ENCODE measurements around the gene ZNF200. TPM values are rescaled to one million over a fixed set of nuclear protein-coding genes. Genes with fewer than 3 reads are reported as not detected.

ZNF200 gene, protein sequence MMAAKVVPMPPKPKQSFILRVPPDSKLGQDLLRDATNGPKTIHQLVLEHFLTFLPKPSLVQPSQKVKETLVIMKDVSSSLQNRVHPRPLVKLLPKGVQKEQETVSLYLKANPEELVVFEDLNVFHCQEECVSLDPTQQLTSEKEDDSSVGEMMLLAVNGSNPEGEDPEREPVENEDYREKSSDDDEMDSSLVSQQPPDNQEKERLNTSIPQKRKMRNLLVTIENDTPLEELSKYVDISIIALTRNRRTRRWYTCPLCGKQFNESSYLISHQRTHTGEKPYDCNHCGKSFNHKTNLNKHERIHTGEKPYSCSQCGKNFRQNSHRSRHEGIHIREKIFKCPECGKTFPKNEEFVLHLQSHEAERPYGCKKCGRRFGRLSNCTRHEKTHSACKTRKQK
- total RNA-seq: 1 to 10 TPM; 4.9 to 7.9 (median 6.1) TPM
- polyA plus RNA-seq: 2.9 TPM
- long read RNA-seq, donor 1, full-length matches to known transcripts: 13 of 15 reads
- long read RNA-seq, donor 1, partial matches to known transcripts: 0 of 15 reads
- long read RNA-seq, donor 1, other reads (novel, unspliced or antisense): 2 of 15 reads
- long read RNA-seq, donor 2, partial matches to known transcripts: 1 of 1 reads
- long read RNA-seq, donor 2, other reads (novel, unspliced or antisense): 0 of 1 reads
- long read RNA-seq, donor 3, transcript ZNF200-205 (5 exons, 3,348 nt): minor isoform, 5 of 18 reads
- long read RNA-seq, donor 3, transcript ZNF200-204 (5 exons, 3,306 nt): major isoform, 6 of 18 reads
- long read RNA-seq, donor 3, partial matches to known transcripts: 1 of 18 reads
- long read RNA-seq, donor 3, other reads (novel, unspliced or antisense): 1 of 18 reads
- long read RNA-seq, donor 4, full-length matches to known transcripts: 1 of 1 reads
- long read RNA-seq, donor 4, partial matches to known transcripts: 0 of 1 reads
- long read RNA-seq, donor 4, other reads (novel, unspliced or antisense): 0 of 1 reads

DNA sequence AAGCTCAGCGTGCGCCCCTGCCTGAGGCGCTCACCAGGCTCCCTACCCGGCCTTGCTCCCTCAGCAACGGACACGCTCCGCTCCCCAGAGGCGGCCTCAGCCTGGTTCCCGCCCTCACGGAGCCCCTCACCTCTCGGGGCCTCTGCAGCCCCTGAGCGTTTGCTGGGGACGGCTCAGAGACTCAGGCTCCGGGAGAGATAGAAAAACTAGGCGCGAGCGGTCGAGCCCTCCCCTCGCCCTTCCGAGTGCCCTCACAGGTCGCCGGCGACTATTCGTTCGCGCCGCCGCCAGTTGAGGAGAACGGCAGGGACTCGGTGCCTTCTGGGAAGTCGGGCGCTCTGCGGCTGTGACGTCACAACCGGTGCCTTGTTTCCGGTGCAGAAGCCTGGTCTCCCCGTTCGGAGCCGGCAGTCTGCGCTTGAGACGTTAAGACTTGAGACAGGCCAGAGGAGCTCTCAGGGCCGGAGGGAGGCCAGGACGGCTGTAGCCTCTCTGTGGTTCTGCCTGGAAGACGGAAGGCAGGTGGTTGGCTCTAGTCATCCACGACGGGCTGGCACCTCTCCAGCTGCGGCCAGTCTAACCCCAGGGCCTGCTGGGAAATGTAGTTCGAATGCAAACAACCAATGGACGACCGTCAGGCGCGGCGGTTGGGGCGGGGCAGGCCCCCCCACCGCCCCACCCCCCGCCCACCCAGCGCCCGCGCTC, at the start of gene ZNF200:
Gene ZNF200, minus strand, starts transcription at position 302 of the 705 bp plus-strand sequence. CDS start 1,403 bp downstream, outside the sequence.
- peak within 1 kb of the TSS; percentile 80 for H3K4me3 ChIP-seq (ENCODE audit: low read length)
- DNase-seq (peak; percentile 98 to 99 (median 98)), ATAC-seq (peak; percentile 99)
- WGBS: under 1% methylated on average over 54 of the region's 59 CpGs
- no peaks in the 10 kb centered on the region for H3K27me3 ChIP-seq (ENCODE audit: control insufficient read depth, insufficient read depth)
- peak within 1 kb of the TSS; percentile 100 for H3K27ac ChIP-seq (ENCODE audit: low read length)
- no peaks in the 10 kb centered on the region for H3K9me3 ChIP-seq (ENCODE audit: control insufficient read depth, low read length)
- intact Hi-C loops (cut with DNase I): no loop called here
- H3K4me1 ChIP-seq (ENCODE audit: control insufficient read depth, insufficient read depth, low read length): peaks cover 9% of the 10 kb centered on the region

- no peaks in the 10 kb centered on the region for H3K4me1 ChIP-seq (ENCODE audit: control insufficient read depth, insufficient read depth, low read length)
- peak overlapping the region; percentile 79 for H3K27ac ChIP-seq (ENCODE audit: low read length)
- intact Hi-C loops (cut with DNase I): loop anchor here in 1 of 4 donors (2.0 kb wide), 1 partner anchor 21 kb away; the partner anchor contains the start of genes TIGD7 and ZNF75A
- peaks cover 4% of the 10 kb centered on the region for H3K9me3 ChIP-seq (ENCODE audit: control insufficient read depth, low read length)
- WGBS: 6% methylated on average over 56 of the region's 56 CpGs
- peak; percentile 20 to 73 (median 40) for DNase-seq
- ATAC-seq: no peak
- peak overlapping the region; percentile 92 for H3K4me3 ChIP-seq (ENCODE audit: low read length)
- H3K27me3 ChIP-seq (ENCODE audit: control insufficient read depth, insufficient read depth): no peaks in the 10 kb centered on the region
These were observed 48.8 kb upstream of the ZNF200 start for GRCh38 chr16:3283543-3284447.

- H3K4me3 ChIP-seq (ENCODE audit: low read length): peak within 1 kb of the TSS; percentile 92
- no peaks in the 10 kb centered on the region for H3K27me3 ChIP-seq (ENCODE audit: control insufficient read depth, insufficient read depth)
- no peaks in the 10 kb centered on the region for H3K4me1 ChIP-seq (ENCODE audit: control insufficient read depth, insufficient read depth, low read length)
- peak within 1 kb of the TSS; percentile 100 for H3K27ac ChIP-seq (ENCODE audit: low read length)
- peaks cover 2% of the 10 kb centered on the region for H3K9me3 ChIP-seq (ENCODE audit: control insufficient read depth, low read length)
- ATAC-seq (peak; percentile 97 to 98), DNase-seq (peak; percentile 96 to 98 (median 98))
- intact Hi-C loops (cut with DNase I): loop anchor here in 1 of 4 donors (2.0 kb wide), 1 partner anchor 22 kb away; the partner anchor contains the start of genes TIGD7 and ZNF75A
- WGBS: under 1% methylated on average over 72 of the region's 72 CpGs
These were observed 48.0 kb upstream of the ZNF200 start, which contains the start of gene ZNF263 for GRCh38 chr16:3282730-3283542. ZNF263 (plus strand) TSS chr16:3283491; CDS start chr16:3283819, 328 bp downstream.

GRCh38 chr16:3282103-3282729, 47.3 kb upstream of the ZNF200 start:
- peaks cover 2% of the 10 kb centered on the region for H3K9me3 ChIP-seq (ENCODE audit: control insufficient read depth, low read length)
- intact Hi-C loops (cut with DNase I): loop anchor here in 1 of 4 donors (2.0 kb wide), 1 partner anchor 23 kb away; the partner anchor contains the start of genes TIGD7 and ZNF75A
- H3K27ac ChIP-seq (ENCODE audit: low read length): peak overlapping the region; percentile 68
- no peaks in the 10 kb centered on the region for H3K4me1 ChIP-seq (ENCODE audit: control insufficient read depth, insufficient read depth, low read length)
- ATAC-seq (peak; percentile 27 to 66), DNase-seq (peak in 1 of 3 donors; percentile 26)
- H3K27me3 ChIP-seq (ENCODE audit: control insufficient read depth, insufficient read depth): no peaks in the 10 kb centered on the region
- H3K4me3 ChIP-seq (ENCODE audit: low read length): peak overlapping the region; percentile 92
- WGBS: 16% methylated on average over 29 of the region's 29 CpGs

DNA sequence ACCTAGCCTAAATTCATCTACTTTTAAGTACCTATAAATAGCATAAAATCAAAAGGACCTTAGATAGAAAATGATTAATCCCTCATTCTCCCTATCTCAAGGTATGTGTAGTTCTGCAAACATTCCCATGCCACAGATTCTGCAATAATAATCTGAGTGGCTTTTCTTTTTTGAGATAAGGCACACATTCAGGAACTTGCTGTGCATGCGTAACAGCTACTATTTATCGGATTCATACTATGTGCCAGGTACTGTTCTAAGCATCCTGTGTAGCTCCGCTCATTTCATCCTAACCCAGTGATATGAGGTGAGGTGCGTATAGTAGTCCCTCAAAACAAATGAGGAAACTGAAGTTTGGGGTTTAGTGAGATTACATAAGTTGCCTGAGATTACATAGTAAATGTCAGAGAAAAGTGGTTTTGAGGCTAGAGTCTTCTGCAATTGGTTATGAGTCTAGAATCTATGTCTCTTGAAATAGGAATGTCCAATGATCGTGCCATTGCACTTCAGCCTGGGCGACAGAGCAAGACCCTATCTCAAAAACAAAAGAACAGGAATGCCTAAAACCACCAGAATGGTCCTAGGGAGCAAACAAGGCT, 46.4 kb upstream of the ZNF200 start:
- WGBS: 94% methylated on average over 6 of the region's 6 CpGs
- Histone ChIP-seq H3K27me3 (ENCODE audit: control insufficient read depth, insufficient read depth) (no peaks in the 10 kb centered on the region), H3K9me3 (ENCODE audit: control insufficient read depth, low read length) (peaks cover 2% of the 10 kb centered on the region), H3K4me3 (ENCODE audit: low read length) (no peak overlapping the region), H3K4me1 (ENCODE audit: control insufficient read depth, insufficient read depth, low read length) (no peaks in the 10 kb centered on the region), H3K27ac (ENCODE audit: low read length) (no peak overlapping the region)
- ATAC-seq: no peak
- DNase-seq: no peak
- intact Hi-C loops (cut with DNase I): no loop called here

- ATAC-seq: no peak
- H3K27ac ChIP-seq (ENCODE audit: low read length): no peak overlapping the region
- intact Hi-C loops (cut with DNase I): no loop called here
- WGBS: 87% methylated on average over 5 of the region's 5 CpGs
- H3K27me3 ChIP-seq (ENCODE audit: control insufficient read depth, insufficient read depth): no peaks in the 10 kb centered on the region
- no peak overlapping the region for H3K4me3 ChIP-seq (ENCODE audit: low read length)
- H3K9me3 ChIP-seq (ENCODE audit: control insufficient read depth, low read length): no peaks in the 10 kb centered on the region
- H3K4me1 ChIP-seq (ENCODE audit: control insufficient read depth, insufficient read depth, low read length): no peaks in the 10 kb centered on the region
- no peak for DNase-seq
These were observed 41.7 kb upstream of the ZNF200 start for GRCh38 chr16:3276679-3277078.

- ATAC-seq (no peak), DNase-seq (no peak)
- Histone ChIP-seq H3K9me3 (ENCODE audit: control insufficient read depth, low read length) (no peaks in the 10 kb centered on the region), H3K4me1 (ENCODE audit: control insufficient read depth, insufficient read depth, low read length) (no peaks in the 10 kb centered on the region), H3K27ac (ENCODE audit: low read length) (no peak overlapping the region), H3K4me3 (ENCODE audit: low read length) (no peak overlapping the region), H3K27me3 (ENCODE audit: control insufficient read depth, insufficient read depth) (no peaks in the 10 kb centered on the region)
- intact Hi-C loops (cut with DNase I): no loop called here
These were observed 40.0 kb upstream of the ZNF200 start for GRCh38 chr16:3274947-3275346.

GRCh38 chr16:3274490-3274889, 39.5 kb upstream of the ZNF200 start:
- Histone ChIP-seq H3K4me3 (ENCODE audit: low read length) (no peak overlapping the region), H3K27ac (ENCODE audit: low read length) (no peak overlapping the region), H3K9me3 (ENCODE audit: control insufficient read depth, low read length) (no peaks in the 10 kb centered on the region), H3K27me3 (ENCODE audit: control insufficient read depth, insufficient read depth) (no peaks in the 10 kb centered on the region), H3K4me1 (ENCODE audit: control insufficient read depth, insufficient read depth, low read length) (no peaks in the 10 kb centered on the region)
- 57% methylated on average over 4 of the region's 4 CpGs for whole genome bisulfite sequencing
- DNase-seq (no peak), ATAC-seq (no peak)
- intact Hi-C loops (cut with DNase I): no loop called here
